ENCODE results near the gene PKDREJ. TPM values are rescaled to one million over a fixed set of nuclear protein-coding genes. Genes with fewer than 3 reads are reported as not detected.

The PKDREJ gene
- total and polyA plus RNA-seq, 2 experiments from 2014 or later, result 0.03 to 0.04 TPM

GRCh38 chr22:46274381-46274780 is 11.2 kb upstream of the PKDREJ start:
- no peak overlapping the region for H3K27ac ChIP-seq
- no peaks in the 10 kb centered on the region for H3K9me3 ChIP-seq (ENCODE audit: low read depth)
- no peak for TF ChIP-seq CTCF (IDR thresholded peaks at IDR 0.05; ENCODE audit: low read depth, low read length)
- DNase-seq (ENCODE audit: low read depth in 1 of 2, low spot score in 1 of 2), result no peak
- peaks cover 29% of the 10 kb centered on the region for H3K36me3 ChIP-seq
- no peaks in the 10 kb centered on the region for H3K27me3 ChIP-seq
- H3K4me3 ChIP-seq, result no peak overlapping the region
- H3K4me1 ChIP-seq (ENCODE audit: low read depth), result no peaks in the 10 kb centered on the region

GRCh38 chr22:46273432-46274148 is 10.4 kb upstream of the PKDREJ start:
- H3K27me3 ChIP-seq, result no peaks in the 10 kb centered on the region
- no peak for DNase-seq (ENCODE audit: low read depth in 1 of 2, low spot score in 1 of 2)
- H3K27ac ChIP-seq, result no peak overlapping the region
- TF ChIP-seq CTCF (IDR thresholded peaks at IDR 0.05; ENCODE audit: low read depth, low read length), result no peak
- H3K4me3 ChIP-seq, result no peak overlapping the region
- H3K4me1 ChIP-seq (ENCODE audit: low read depth), result no peaks in the 10 kb centered on the region
- H3K36me3 ChIP-seq, result peaks cover 25% of the 10 kb centered on the region
- H3K9me3 ChIP-seq (ENCODE audit: low read depth), result no peaks in the 10 kb centered on the region

GRCh38 chr22:46272762-46273431 is 9.8 kb upstream of the PKDREJ start:
- no peaks in the 10 kb centered on the region for H3K9me3 ChIP-seq (ENCODE audit: low read depth)
- H3K4me3 ChIP-seq, result no peak overlapping the region
- no peak for DNase-seq (ENCODE audit: low read depth in 1 of 2, low spot score in 1 of 2)
- peaks cover 21% of the 10 kb centered on the region for H3K36me3 ChIP-seq
- no peak for TF ChIP-seq CTCF (IDR thresholded peaks at IDR 0.05; ENCODE audit: low read depth, low read length)
- H3K27ac ChIP-seq, result no peak overlapping the region
- no peaks in the 10 kb centered on the region for H3K27me3 ChIP-seq
- peaks cover 3% of the 10 kb centered on the region for H3K4me1 ChIP-seq (ENCODE audit: low read depth)

GRCh38 chr22:46272196-46272595 is 9.1 kb upstream of the PKDREJ start:
- no peaks in the 10 kb centered on the region for H3K9me3 ChIP-seq (ENCODE audit: low read depth)
- no peak for TF ChIP-seq CTCF (IDR thresholded peaks at IDR 0.05; ENCODE audit: low read depth, low read length)
- H3K27ac ChIP-seq, result no peak overlapping the region
- peaks cover 5% of the 10 kb centered on the region for H3K4me1 ChIP-seq (ENCODE audit: low read depth)
- DNase-seq (ENCODE audit: low read depth in 1 of 2, low spot score in 1 of 2), result no peak
- no peak overlapping the region for H3K4me3 ChIP-seq
- peaks cover 21% of the 10 kb centered on the region for H3K36me3 ChIP-seq
- no peaks in the 10 kb centered on the region for H3K27me3 ChIP-seq

GRCh38 chr22:46269564-46269963 is 6.4 kb upstream of the PKDREJ start:
- Histone ChIP-seq H3K27ac (no peak overlapping the region), H3K27me3 (no peaks in the 10 kb centered on the region), H3K9me3 (ENCODE audit: low read depth) (no peaks in the 10 kb centered on the region), H3K36me3 (peaks cover 7% of the 10 kb centered on the region), H3K4me3 (no peak overlapping the region), H3K4me1 (ENCODE audit: low read depth) (peaks cover 9% of the 10 kb centered on the region)
- no peak for TF ChIP-seq CTCF (IDR thresholded peaks at IDR 0.05; ENCODE audit: low read depth, low read length)
- no peak for DNase-seq (ENCODE audit: low read depth in 1 of 2, low spot score in 1 of 2)
